Smooth muscle cell (in vitro differentiated cells): ENCODE results near the gene PHEX. TPM values are rescaled to one million over a fixed set of nuclear protein-coding genes. Genes with fewer than 3 reads are reported as not detected.

ENCODE experiments used
- DNase-seq: peaks from one replicate; lab custom pipeline; 2025; ENCODE audit not compliant: unreplicated experiment; lab: John Stamatoyannopoulos, UW
- H2AFZ ChIP-seq: fragments of 200-600 bp; sonication (generic); 2 replicates; pipeline ENCODE4 v1.6.0; 2016; ENCODE audit warnings: antibody characterized with exemption, low read depth, mild to moderate bottlenecking
- H3F3A ChIP-seq: fragments of 200-600 bp; sonication (generic); 2 replicates; pipeline ENCODE4 v1.6.0; 2017; ENCODE audit warnings: antibody characterized with exemption, low read depth
- H3K27ac ChIP-seq: fragments of 200-600 bp; sonication (generic); 2 replicates; pipeline ENCODE4 v1.5.1; 2016; ENCODE audit warnings: low read depth, mild to moderate bottlenecking
- H3K27me3 ChIP-seq: fragments of 200-600 bp; sonication (generic); 2 replicates; pipeline ENCODE4 v1.6.1; 2016; ENCODE audit warnings: low read depth, mild to moderate bottlenecking
- H3K36me3 ChIP-seq: fragments of 200-600 bp; sonication (generic); 2 replicates; pipeline ENCODE4 v1.5.1; 2016; ENCODE audit warnings: low read depth
- H3K4me1 ChIP-seq: fragments of 200-600 bp; sonication (generic); 2 replicates; pipeline ENCODE4 v1.5.1; 2016; ENCODE audit warnings: low read depth
- H3K4me2 ChIP-seq: fragments of 200-600 bp; sonication (generic); 2 replicates; pipeline ENCODE4 v1.6.0; 2016; ENCODE audit warnings: mild to moderate bottlenecking
- H3K4me3 ChIP-seq: fragments of 200-600 bp; sonication (generic); 2 replicates; pipeline ENCODE4 v1.5.1; 2016; ENCODE audit warnings: mild to moderate bottlenecking
- H3K79me2 ChIP-seq: fragments of 200-600 bp; sonication (generic); 2 replicates; pipeline ENCODE4 v1.6.0; 2016; ENCODE audit warnings: low read depth, mild to moderate bottlenecking
- H3K9ac ChIP-seq: fragments of 200-600 bp; sonication (generic); 2 replicates; pipeline ENCODE4 v1.6.0; 2016; ENCODE audit warnings: low read depth
- H3K9me3 ChIP-seq: fragments of 200-600 bp; sonication (generic); replicated peaks from 2 replicates; pipeline ENCODE4 v1.5.1; 2016; ENCODE audit warnings: low read depth
- H4K20me1 ChIP-seq: fragments of 200-600 bp; sonication (generic); 2 replicates; pipeline ENCODE4 v1.6.0; 2016; ENCODE audit warnings: low read depth
- CTCF ChIP-seq: fragments of 200-600 bp; sonication (generic); IDR thresholded peaks from 2 replicates; pipeline ENCODE4 v1.5.1; 2017; ENCODE audit warnings: borderline replicate concordance, mild to moderate bottlenecking, antibody characterized with exemption; ENCODE audit not compliant: insufficient read depth, poor library complexity, severe bottlenecking
- WGBS: methylation state at CpG from one replicate; pipeline ENCODE4 v1.1.7; 2016; ENCODE audit warnings: low lambda C conversion rate; 5-methylcytosine and 5-hydroxymethylcytosine counted together
- polyA plus RNA-seq: library from polyadenylated mRNA; unstranded; fragments of >200 nt; fragmentation: Nextera tagmentation; extraction: Ambion mirVana; gene quantifications from 2 replicates; pipeline ENCODE4 v1.2.1, GENCODE V29; 2016
- total RNA-seq: library from RNA; depleted of rRNA; stranded (reverse); fragments of >200 nt; gene quantifications from 2 replicates; pipeline ENCODE4 v1.2.3, GENCODE V29; 2014

Gene PHEX
- total and polyA plus RNA-seq, 2 experiments from 2014 or later: not detected

DNA sequence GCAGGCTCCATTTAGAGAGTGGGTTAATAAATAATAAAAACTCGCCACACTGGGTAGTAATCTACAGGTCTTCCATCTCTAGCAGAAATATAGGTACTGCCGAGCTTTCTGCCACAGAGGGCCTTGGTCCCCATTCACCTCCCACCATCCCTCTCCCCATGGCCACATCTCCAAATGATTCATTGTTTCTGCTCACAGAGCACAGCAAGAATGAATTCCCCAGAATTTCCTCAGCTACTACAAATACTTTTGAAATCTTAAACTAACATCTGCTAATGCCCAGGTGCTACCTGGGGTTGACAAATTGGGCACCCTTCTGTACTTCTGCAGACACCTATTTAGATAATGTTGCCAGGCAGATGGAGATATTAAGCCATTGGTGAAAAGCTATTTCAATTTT, 5.1 kb downstream of the PHEX start:
- H3K36me3 ChIP-seq: no peaks in the 10 kb centered on the region
- no peak overlapping the region for H3K4me2 ChIP-seq
- H3K4me3 ChIP-seq: no peak overlapping the region
- H3K27me3 ChIP-seq: no peaks in the 10 kb centered on the region
- H3K79me2 ChIP-seq: no peaks in the 10 kb centered on the region
- no peak overlapping the region for H3K27ac ChIP-seq
- H3F3A ChIP-seq: no peaks in the 10 kb centered on the region
- WGBS: 78% methylated on average over 2 of the region's 2 CpGs
- H4K20me1 ChIP-seq: no peaks in the 10 kb centered on the region
- H2AFZ ChIP-seq: no peak overlapping the region
- H3K9me3 ChIP-seq: no peaks in the 10 kb centered on the region
- DNase-seq: no peak
- TF ChIP-seq CTCF: no peak
- H3K9ac ChIP-seq: no peak overlapping the region
- H3K4me1 ChIP-seq: no peaks in the 10 kb centered on the region

- Histone ChIP-seq H3K4me3 (no peak overlapping the region), H3K79me2 (no peaks in the 10 kb centered on the region), H3K36me3 (no peaks in the 10 kb centered on the region), H3K4me1 (no peaks in the 10 kb centered on the region), H3F3A (no peaks in the 10 kb centered on the region), H3K27ac (no peak overlapping the region), H2AFZ (no peak overlapping the region), H4K20me1 (no peaks in the 10 kb centered on the region), H3K27me3 (no peaks in the 10 kb centered on the region), H3K9me3 (no peaks in the 10 kb centered on the region), H3K4me2 (no peak overlapping the region), H3K9ac (no peak overlapping the region)
- TF ChIP-seq CTCF: no peak
- DNase-seq: no peak
- 82% methylated on average over 13 of the region's 13 CpGs for WGBS
Observed at GRCh38 chrX:22037911-22038537, 5.9 kb downstream of the PHEX start.

DNA sequence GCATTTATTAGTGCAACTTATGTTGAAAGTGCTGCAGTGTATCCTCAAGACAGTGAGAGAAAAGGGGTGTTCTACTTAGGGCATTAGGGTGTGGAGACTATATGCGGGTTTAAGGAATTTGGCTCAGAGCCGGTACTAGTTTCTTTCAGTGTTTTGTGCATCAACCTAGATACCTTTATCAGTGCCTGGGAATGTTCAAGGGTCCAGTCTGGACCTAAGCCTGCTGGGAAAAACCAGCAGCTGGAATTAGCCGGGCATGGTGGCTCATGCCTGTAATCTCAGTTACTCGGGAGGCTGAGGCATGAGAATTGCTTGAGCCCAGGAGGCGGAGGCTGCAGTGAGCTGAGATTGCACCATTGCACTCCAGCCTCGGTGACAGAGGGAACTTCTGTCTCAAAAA, 7.4 kb downstream of the PHEX start:
- H3K36me3 ChIP-seq: no peaks in the 10 kb centered on the region
- no peak for TF ChIP-seq CTCF
- no peak overlapping the region for H3K27ac ChIP-seq
- no peak overlapping the region for H3K4me3 ChIP-seq
- H3K9me3 ChIP-seq: no peaks in the 10 kb centered on the region
- H4K20me1 ChIP-seq: no peaks in the 10 kb centered on the region
- no peaks in the 10 kb centered on the region for H3K27me3 ChIP-seq
- H2AFZ ChIP-seq: no peak overlapping the region
- WGBS: 87% methylated on average over 6 of the region's 6 CpGs
- H3K9ac ChIP-seq: no peak overlapping the region
- H3F3A ChIP-seq: no peaks in the 10 kb centered on the region
- no peaks in the 10 kb centered on the region for H3K4me1 ChIP-seq
- no peak for DNase-seq
- H3K4me2 ChIP-seq: no peak overlapping the region
- no peaks in the 10 kb centered on the region for H3K79me2 ChIP-seq

- DNase-seq: no peak
- no peak overlapping the region for H3K9ac ChIP-seq
- WGBS: 83% methylated on average over 2 of the region's 2 CpGs
Observed at GRCh38 chrX:22040184-22040583, 8.1 kb downstream of the PHEX start.

More at GRCh38 chrX:22040184-22040583, 8.1 kb downstream of the PHEX start:
- Histone ChIP-seq H3K27me3 (no peaks in the 10 kb centered on the region), H3K9me3 (no peaks in the 10 kb centered on the region), H3F3A (no peaks in the 10 kb centered on the region), H3K4me1 (no peaks in the 10 kb centered on the region), H2AFZ (no peak overlapping the region), H3K4me3 (no peak overlapping the region), H3K79me2 (no peaks in the 10 kb centered on the region), H4K20me1 (no peaks in the 10 kb centered on the region), H3K4me2 (no peak overlapping the region), H3K27ac (no peak overlapping the region), H3K36me3 (no peaks in the 10 kb centered on the region)
- no peak for TF ChIP-seq CTCF
